ELF-1 (cell line): ENCODE measurements around the gene KLHL1.

Experiments used
- DNase-seq: peaks from one replicate; pipeline ENCODE4 v3.0.0-alpha.2; 2016; ENCODE audit warnings: low read depth, low spot score

Gene KLHL1

DNA sequence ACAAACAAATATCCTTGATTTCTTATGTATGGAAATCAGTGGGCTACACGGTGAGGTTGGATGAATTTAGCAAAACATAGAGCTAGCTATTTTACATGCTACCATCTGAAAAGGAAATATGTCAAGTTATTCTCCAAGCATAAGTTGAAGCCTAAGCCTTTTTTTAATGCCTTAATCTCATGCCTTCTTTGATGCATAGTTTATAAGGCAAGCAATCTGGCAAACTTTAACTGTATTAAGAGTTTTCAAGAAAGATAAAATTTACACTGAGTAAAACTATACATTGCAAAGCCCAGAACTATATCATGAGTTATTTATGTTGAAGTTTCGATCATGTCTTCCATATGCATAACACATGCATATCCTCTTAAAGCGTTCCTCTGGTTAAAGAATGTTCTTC lies 85.6 kb downstream of the KLHL1 start:
- DNase-seq, result no peak

DNA sequence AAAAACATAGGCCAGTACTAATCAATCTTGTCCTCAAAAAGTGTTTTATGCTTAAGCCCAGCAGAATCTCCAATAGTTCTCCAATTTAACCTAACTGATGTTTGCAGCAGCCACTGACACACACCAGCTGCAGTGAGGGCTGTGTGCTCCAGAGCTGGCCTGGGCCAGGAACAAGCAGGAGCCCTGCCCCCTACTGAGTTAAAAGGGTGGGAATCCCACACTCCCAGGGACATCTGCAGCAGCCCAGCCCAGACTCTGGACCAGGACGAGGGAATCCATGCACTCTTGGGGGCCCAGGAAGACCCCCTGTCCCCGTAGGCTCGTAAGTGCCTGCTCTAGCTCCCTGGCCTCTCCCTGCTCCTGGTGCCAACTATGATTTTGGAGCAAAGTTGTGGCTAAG lies 92.1 kb downstream of the KLHL1 start:
- DNase-seq, result no peak

DNA sequence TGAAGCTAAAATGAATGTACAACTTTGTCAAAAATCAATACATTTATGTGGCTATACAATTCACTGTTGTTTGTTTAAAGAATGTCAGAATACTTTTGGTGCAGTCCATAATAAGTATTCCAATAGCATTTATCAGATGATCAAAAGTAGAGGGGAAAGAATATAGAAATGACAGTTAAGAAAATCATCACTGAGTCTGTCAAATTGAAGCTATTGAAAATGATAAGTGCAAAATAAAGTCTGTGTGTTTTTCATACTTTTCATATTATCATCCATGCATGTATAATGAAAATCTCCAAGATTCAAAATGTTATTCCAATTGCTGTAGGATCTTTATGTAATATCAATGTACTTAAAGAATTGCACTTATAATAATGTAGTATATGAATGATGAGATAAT lies 93.9 kb downstream of the KLHL1 start:
- DNase-seq, result no peak

DNA sequence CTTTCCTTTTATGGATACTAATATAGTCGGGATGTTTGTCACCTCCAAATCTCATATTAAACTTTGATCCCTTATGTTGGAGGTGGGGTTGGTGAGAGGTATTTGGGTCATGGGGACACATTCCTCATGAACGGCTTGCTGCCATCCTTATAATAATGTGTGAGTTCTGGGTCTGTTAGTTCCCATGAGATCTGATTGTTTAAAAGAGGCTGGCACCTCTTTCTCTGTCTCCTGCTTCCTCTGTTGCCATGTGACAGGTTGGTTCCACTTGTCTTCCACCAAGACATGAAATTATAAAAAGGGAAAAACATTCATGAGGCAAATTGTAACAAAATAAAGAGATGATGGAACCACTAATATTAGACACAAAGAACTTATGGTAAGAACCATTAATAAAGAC lies 108.4 kb downstream of the KLHL1 start:
- no peak for DNase-seq

DNA sequence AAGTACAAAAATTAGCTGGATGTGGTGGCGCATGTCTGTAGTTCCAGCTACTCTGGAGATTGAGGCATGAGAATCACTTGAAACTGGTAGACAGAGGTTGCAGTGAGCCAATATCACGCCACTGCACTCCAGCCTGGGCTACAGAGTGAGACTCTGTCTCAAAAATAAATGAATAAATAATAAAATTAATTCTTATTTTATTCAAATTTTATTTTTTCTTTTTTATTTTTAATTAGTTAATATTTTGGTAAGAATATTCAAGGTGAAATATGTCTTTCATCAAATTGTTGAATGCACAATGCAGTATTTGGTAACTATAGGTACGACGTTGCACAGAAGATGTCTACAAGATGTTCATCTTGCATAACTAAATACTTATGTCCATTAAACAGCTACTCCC lies 111.2 kb downstream of the KLHL1 start:
- DNase-seq, result no peak

DNA sequence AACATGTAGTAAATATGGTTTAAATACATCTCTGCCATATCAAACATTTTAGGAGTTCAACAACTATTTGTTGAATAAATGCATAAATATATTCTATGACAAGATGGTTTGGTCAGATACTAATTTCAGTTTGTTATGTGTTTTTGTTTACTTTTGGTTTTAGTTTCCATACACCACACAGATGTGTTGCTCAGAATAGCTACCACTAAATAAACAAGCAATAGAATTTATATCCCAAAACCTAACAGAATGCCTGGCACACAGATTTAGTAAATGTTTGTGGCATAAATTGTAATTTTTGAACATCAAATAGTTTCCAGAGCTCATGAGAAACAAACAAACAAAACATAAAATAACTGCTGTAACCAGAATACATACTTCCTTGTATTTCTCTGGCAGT lies 127.5 kb downstream of the KLHL1 start:
- no peak for DNase-seq

DNA sequence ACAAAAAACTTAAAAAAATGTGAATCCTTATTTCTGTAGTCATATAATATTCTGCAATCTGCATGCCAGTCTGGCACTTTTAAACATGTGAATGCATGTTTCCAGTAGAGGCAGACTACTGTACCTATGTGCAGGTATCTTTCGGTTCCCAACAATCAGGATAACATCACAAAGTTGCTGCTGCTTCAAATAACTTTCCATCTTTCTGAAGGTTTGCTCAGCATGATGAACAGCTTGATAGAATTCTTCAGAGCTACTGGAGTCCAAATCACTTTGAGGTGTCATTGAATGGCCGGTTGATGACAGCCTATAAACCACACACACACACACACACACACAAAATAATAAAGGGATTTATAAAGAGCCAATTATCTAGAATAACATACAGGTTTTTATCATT lies 132.8 kb downstream of the KLHL1 start:
- DNase-seq, result no peak

DNA sequence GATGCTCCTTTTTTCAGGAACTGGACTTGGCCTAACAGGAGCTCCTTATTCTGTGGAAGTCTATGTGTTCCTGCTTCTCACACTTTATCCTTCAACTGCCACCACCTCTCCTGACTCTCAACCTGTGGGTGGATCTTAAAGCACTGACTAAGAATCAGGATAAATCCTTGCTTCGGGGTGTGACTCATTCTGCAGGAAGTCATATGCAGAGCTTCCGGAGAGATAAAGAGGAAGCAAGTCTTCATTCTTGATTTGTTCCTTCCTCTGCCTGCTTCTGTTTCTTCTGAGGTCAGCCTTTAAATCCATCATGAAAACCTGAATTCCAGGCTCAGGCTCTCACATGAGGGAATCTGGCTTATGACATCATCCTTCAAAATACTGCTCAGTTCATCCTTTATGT lies 137.7 kb downstream of the KLHL1 start:
- DNase-seq, result peak; percentile 16

DNA sequence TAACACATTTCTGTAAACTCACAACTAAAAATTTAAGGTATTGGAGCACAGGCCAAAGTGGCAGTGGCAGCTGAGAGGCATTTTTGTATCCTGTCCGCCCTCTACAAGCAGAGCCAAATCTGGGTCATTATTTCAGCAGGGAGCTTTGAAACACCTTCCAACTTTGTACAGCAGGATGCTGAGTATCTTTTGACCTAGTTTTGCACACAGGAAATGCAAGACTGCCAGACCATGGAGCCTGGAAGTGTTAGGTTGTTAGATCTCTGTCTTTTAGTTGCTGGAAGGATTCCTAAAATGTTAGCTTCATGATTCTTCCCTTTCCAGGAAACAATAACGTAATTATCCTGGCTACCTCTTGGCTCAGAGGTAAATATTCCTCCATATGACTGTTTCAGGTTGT lies 149.2 kb downstream of the KLHL1 start:
- no peak for DNase-seq

DNA sequence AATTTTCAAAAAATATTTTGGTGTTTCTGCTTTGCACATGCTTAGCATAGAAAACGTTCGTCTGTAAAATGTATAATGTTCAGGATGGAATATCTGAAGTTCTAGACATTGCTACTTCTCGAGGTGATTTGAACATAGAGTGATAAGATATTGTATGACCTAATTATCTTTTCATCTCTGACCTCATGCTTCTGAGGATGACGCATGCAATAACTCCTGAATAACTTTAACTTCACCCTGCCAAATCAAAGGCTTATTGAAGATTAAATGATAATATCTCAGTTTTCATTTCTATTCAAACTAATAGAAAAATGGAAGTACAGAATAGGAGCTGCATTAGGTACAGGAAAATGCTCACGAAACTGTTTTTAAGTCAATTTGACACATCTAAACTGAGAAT lies 151.4 kb downstream of the KLHL1 start:
- DNase-seq, result no peak

DNA sequence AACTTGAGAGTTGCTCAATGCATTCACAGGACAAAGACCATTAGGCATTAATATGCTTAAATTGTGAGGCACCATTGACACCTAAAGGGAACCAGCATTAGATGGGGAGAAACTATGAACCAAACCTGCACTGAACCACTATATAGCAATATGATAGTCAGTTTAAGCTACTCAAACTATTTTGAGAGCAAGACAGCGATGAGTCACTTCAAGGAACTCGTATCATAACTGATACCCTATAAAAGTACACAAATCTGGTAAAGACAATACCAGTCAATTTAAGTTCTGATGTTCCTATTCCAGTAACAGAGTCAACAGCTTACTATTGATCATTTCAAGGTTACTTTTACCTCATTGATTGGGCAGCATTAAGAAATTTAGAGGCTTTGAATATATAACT lies 151.9 kb downstream of the KLHL1 start:
- DNase-seq, result no peak

DNA sequence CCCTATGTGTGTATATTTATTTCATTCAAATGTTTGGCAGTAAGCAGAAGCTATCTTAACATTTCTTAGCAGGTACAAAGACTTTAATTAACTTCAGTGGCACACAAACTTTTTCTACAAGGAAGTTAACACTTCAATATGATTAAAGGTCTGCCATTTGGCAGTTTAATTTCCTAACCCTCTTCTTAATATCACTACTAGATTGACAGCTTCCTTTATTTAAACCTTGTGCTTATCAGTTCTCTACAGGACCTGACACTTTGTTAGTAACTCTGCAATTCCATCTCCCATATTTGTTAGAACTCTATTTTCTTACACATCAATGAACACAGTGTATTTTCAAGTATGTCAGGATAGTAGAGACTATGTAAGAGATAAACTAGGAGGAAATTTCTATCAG lies 153.0 kb downstream of the KLHL1 start:
- no peak for DNase-seq

DNA sequence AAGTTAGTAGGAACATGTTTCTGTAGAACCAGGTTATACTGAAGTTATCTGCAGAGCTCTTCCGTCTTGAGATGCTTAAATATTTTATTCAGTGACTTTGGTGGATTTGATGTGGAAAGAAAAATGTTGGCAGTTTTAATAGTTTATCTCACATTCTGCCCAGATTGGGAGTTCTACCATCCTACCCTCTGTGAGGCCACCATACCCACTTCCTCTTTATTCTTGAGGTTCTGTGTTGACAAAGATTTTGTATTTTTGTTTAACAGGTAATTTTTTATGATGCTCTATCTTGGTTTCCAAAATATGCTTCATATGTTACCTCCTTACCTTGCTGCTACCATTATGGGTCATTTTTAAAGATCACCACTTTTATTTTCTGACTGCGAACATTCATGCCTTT lies 156.8 kb downstream of the KLHL1 start:
- no peak for DNase-seq

DNA sequence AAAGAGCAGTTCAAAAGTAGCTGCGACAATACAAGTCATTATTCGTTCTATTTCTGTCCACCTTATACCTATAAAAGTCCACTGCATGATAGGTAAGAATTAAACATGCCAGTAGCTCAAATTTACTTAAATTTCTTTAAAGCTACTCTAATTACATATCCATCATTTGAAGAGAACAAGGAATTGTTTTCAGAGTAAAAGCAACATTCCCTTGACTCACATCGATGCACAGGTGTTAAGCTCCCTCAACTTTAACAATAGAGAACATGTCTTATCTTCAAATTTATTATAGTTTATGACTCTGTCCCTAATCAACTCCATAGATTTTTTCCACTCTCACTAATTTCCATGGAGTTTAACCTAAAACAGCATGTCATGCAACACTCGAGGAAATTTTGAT lies 158.1 kb downstream of the KLHL1 start:
- no peak for DNase-seq

DNA sequence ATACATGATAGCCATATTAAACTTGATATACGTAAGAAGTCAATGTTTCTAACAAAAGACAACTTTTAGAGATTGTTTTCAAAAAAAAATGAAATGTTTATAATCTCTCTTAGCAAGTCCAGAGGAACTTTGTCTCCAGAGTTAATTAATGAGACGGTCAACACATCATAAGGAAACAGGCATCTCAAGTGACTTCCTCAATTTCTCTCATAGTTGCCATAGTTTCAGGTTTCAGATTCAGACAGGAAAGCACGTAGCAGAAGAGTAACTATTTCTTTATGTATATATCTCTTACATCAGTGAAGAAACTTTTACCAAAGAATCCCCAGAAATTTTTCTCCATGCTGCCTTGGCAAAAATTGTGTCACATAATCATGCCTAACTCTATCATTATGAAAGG lies 160.2 kb downstream of the KLHL1 start:
- DNase-seq, result no peak

DNA sequence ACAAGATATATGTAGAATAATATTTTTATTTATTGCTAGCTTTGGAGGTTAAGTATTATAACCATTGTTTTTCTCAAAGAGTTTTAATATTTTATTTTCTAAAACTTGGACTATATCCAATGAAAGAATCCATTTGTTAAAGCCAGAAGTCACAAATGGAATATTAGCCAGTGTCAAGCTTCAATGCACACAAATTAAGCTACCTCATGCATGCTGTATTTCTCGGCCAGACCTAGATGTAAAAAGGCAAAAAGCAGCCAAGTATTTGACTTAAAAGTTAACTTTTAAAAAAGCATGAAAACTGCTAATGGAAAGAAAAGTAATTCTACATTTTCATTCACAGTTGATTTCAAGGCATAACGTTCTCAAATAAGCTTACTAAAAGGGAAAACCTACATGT lies 160.7 kb downstream of the KLHL1 start:
- no peak for DNase-seq

DNA sequence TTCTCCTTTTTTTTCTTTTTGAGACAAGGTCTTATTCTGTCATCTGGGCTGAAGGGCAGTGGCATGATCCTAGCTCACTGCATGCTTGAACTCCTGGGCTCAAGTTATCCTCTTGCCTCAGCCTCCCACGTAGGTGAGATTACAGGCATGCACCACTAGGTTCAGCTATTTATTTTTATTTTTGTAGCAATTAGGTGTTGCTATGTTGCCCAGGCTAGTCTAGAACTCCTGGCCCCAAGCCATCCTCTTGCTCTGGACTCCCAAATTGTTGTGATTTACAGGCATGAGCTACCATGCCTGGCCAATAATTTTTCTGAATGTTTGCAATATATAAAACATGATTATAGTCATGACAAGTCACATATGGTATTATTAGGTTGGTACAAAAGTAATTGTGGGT lies 161.7 kb downstream of the KLHL1 start:
- DNase-seq, result no peak

DNA sequence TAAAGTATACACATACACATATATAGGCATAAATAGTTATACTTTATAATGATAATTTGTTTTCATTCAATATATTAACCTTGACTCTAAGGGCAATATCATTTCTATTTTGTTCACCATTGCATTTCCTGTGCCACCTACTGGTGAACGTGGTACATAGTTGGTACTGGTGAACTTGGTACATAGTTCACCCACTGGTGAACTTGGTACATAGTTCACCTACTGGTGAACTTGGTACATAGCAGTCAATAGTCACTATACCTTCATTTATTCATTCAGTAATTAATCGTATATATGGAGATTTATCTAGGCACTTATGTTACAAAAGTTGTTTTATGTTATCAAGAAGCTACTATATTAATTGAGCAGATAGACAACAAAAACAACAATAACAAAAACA lies 173.2 kb downstream of the KLHL1 start:
- no peak for DNase-seq

DNA sequence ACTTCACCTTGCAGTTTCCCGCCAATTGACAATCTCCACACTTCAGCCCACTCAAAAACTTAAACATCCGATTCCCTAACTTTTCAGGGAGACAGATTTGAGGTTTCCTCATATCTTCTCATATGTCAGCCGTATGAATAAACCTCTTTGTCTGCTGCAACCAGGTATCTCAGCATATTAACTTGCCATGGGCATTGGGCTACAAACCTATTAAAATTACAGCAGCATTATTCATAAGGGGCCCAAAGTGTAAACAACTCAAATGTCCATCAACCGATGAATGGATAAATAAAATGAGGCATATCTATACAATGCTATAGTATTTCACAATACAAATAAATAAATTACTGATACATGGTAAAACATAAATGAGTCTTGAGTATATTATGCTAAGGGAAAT lies 180.0 kb downstream of the KLHL1 start:
- DNase-seq, result no peak

DNA sequence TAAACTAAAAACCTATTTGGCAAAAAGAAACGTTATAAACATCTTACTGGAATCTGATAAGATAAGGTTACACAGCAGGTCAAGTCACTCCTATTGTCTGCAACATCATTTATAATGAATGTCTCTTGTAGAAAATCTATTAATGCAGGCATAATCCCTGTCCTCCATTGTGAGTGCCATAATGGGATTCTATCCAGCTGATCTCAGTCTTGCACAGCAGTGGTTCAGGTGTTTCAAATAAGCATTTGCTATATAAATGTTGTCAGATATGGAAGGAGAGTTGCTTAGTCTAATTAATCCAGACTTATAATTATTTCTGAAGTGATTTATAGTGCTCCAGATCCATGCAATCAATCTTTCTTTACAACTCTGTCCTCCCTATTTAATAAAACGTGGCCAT lies 187.1 kb downstream of the KLHL1 start:
- no peak for DNase-seq

DNA sequence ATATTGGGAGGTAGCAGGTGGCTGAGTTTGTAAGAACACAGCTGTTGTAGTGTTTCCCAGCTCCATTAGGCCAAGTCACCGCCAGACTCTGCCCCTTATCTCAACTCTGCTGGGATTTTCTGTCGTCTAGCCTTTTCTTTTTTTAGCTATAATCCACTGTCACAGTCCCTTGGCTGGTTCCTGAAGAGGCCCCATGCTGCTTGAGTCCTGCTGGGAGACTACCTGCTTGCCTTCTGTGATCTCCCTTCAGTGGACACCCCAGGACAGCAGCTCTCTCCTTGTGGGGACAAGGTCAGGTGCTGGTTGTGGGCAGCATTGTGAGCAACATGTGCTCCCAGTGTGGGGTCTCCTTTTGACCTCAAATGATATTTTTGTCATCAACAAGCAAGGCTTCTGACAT lies 195.6 kb downstream of the KLHL1 start:
- DNase-seq, result no peak

DNA sequence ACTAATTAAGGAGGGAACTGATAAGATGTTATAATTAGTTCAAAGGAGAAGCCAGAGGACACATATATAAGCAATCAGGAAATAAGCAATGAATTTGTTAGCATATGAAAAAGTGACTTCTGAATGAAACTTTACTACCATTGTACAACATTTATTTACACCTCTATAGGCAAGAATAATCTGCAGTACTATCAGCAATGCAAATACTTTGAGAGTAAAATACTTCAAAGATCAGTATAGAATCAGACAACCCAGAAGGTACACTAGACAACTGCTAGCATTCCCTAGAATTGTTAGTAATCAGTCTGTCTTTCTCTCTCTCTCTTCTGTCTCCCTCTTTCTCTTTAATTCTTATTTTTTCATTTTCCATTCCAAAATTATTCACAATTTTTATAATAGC lies 197.5 kb downstream of the KLHL1 start:
- DNase-seq, result no peak

DNA sequence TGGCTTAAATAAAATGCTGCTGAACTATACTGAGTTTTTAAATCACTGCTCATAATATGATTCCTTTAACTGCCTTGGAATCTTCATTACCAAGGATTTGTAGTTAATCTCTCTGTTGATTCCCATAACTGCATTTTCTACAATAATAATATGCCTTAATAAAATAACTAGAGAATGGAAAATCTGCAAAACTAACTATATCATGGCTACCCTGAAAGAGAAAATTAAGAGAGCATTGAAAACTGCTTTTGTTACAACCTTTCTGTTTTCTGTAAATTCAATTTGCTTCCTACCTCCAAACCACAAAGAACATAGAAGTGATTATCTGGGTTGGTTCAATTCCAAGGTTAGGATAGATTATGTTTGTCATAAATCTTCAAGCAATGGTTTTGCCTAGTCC lies 203.5 kb downstream of the KLHL1 start:
- DNase-seq, result no peak

DNA sequence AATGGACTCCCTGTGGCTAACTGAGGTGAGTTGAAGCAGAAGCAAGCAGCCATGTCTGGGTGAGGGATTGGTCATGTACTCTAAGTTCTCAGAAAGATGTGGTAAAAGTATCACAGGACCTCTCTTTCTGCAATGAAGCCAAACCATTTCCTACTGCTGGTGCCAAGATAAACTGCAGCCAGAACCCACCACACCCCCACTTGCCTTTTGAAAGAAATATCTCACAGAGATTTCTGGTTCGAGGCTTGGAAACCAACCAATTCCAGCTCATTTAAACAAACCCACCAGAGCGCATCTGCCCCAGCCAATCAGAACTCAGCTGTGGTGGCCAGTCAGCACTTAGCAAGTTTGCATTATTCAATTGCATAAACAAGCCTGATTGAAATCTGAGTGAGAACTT lies 205.2 kb downstream of the KLHL1 start:
- DNase-seq, result no peak

DNA sequence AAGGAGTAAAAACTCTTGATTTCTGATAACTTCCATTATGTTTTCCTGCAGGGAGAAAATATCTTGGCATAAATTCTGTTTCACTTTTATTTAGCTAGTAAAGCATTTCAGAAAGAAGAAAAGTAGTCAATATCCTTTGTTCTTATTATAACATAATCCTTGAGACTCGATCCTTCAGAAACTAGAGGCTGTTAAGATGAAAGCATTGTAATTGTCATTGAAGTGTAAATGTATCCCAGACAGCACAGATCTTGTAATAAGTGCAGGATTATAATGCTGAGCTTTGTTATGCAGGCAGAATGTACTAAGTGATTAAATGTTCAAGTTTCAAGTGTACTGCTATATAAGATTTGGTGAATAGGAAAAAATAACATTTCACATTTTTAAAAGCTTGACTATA lies 225.8 kb downstream of the KLHL1 start:
- no peak for DNase-seq
